T-helper 2 cell treated with Interferon-gamma antibody and Interleukin-4, amounts not matched to agents 5 μg/mL and 100 μg/mL, for 36 hours (primary cell): ENCODE results near the gene RYK.
"Not testable (repeated sequence)": the region's sequence is repeated elsewhere in the genome, so short reads cannot be mapped to it uniquely, and the experiment has no call there.

Experiments used
- DNase-seq: peaks from one replicate; pipeline ENCODE4 v3.0.0; 2021; ENCODE audit warnings: low spot score
- H3K27ac Mint-ChIP-seq: one replicate; pipeline ENCODE4 v1.8.0; 2021; ENCODE audit warnings: mild to moderate bottlenecking, mixed read lengths
- H3K27me3 Mint-ChIP-seq: one replicate; pipeline ENCODE4 v1.8.0; 2021; ENCODE audit warnings: low read depth, mixed read lengths
- H3K36me3 Mint-ChIP-seq: one replicate; pipeline ENCODE4 v1.8.0; 2021; ENCODE audit warnings: low read depth, mixed read lengths
- H3K4me1 Mint-ChIP-seq: one replicate; pipeline ENCODE4 v1.8.0; 2021; ENCODE audit warnings: low read depth, mixed read lengths
- H3K4me3 Mint-ChIP-seq: one replicate; pipeline ENCODE4 v1.8.0; 2022; ENCODE audit warnings: mild to moderate bottlenecking, moderate library complexity, mixed read lengths
- H3K9me3 Mint-ChIP-seq: one replicate; pipeline ENCODE4 v1.8.0; 2021; ENCODE audit warnings: mixed read lengths

Gene RYK

DNA sequence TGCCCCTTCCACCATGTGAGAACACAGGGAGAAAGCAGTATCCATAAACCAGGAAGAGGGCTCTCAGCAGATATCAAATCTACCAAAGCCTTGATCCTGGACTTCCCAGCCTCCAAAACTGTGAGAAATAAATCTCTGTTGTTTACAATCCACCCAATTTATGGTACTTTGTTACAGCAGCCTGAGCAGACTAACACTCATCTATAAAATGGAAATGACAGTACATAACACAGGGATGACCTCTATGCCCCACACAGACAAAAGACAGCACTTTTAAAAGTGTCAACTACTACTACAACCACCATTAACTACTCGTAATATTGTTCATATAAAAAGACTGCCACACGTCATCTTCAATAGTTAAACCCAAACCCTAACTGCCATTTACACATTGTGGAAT, 5.7 kb downstream of the RYK start:
- H3K36me3 Mint-ChIP-seq, result peaks cover 2% of the 10 kb centered on the region
- H3K4me3 Mint-ChIP-seq, result no peak overlapping the region
- H3K27me3 Mint-ChIP-seq, result peaks cover 33% of the 10 kb centered on the region
- no peaks in the 10 kb centered on the region for H3K9me3 Mint-ChIP-seq
- no peak overlapping the region for H3K27ac Mint-ChIP-seq
- DNase-seq, result no peak
- H3K4me1 Mint-ChIP-seq, result peaks cover 12% of the 10 kb centered on the region

- Mint-ChIP-seq H3K9me3 (no peaks in the 10 kb centered on the region), H3K4me3 (no peak overlapping the region), H3K4me1 (peaks cover 11% of the 10 kb centered on the region), H3K27me3 (peaks cover 23% of the 10 kb centered on the region), H3K27ac (no peak overlapping the region), H3K36me3 (peaks cover 1% of the 10 kb centered on the region)
- no peak for DNase-seq
Observed at GRCh38 chr3:134242649-134243617, 7.7 kb downstream of the RYK start.

- no peaks in the 10 kb centered on the region for H3K9me3 Mint-ChIP-seq
- DNase-seq, result no peak
- peaks cover 1% of the 10 kb centered on the region for H3K36me3 Mint-ChIP-seq
- no peak overlapping the region for H3K4me3 Mint-ChIP-seq
- peaks cover 25% of the 10 kb centered on the region for H3K4me1 Mint-ChIP-seq
- H3K27me3 Mint-ChIP-seq, result peaks cover 16% of the 10 kb centered on the region
- H3K27ac Mint-ChIP-seq, result no peak overlapping the region
Observed at GRCh38 chr3:134239538-134239937, 11.1 kb downstream of the RYK start.

- no peaks in the 10 kb centered on the region for H3K9me3 Mint-ChIP-seq
- peaks cover 22% of the 10 kb centered on the region for H3K4me1 Mint-ChIP-seq
- H3K36me3 Mint-ChIP-seq, result no peaks in the 10 kb centered on the region
- no peak overlapping the region for H3K4me3 Mint-ChIP-seq
- peaks cover 11% of the 10 kb centered on the region for H3K27me3 Mint-ChIP-seq
- no peak for DNase-seq
- no peak overlapping the region for H3K27ac Mint-ChIP-seq
Observed at GRCh38 chr3:134237454-134238145, 13.1 kb downstream of the RYK start.

- Mint-ChIP-seq H3K4me1 (peaks cover 29% of the 10 kb centered on the region), H3K9me3 (no peaks in the 10 kb centered on the region), H3K27ac (no peak overlapping the region), H3K4me3 (no peak overlapping the region), H3K27me3 (peaks cover 11% of the 10 kb centered on the region), H3K36me3 (no peaks in the 10 kb centered on the region)
- DNase-seq, result no peak
Observed at GRCh38 chr3:134236505-134237170, 14.0 kb downstream of the RYK start.

DNA sequence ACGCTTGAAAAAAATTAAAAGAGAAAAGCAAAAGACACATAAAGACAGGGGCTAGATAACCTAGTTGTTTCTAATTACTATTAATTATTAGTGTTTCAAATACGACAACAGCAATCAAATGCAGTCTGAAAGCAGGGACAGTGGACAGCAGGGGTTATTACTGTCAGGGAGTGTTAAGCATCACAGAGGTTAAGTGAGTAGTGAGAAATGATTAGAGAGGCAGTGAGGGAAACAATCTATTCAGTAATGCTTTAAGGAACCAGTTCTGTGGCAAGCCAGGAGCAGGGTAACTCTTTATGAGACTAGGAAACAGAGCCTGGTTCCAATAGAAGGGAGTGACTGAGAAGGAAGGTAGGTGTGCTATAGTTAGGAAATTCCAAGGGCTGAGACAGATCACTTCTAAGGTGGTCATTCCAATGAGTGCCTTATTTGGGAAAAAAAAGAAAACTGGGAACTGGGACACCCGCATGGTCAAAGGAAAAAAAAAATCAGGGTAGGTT, 15.0 kb downstream of the RYK start:
- Mint-ChIP-seq H3K4me3 (no peak overlapping the region), H3K27ac (no peak overlapping the region), H3K36me3 (no peaks in the 10 kb centered on the region), H3K4me1 (peaks cover 31% of the 10 kb centered on the region), H3K27me3 (peaks cover 11% of the 10 kb centered on the region), H3K9me3 (no peaks in the 10 kb centered on the region)
- DNase-seq, result no peak

DNA sequence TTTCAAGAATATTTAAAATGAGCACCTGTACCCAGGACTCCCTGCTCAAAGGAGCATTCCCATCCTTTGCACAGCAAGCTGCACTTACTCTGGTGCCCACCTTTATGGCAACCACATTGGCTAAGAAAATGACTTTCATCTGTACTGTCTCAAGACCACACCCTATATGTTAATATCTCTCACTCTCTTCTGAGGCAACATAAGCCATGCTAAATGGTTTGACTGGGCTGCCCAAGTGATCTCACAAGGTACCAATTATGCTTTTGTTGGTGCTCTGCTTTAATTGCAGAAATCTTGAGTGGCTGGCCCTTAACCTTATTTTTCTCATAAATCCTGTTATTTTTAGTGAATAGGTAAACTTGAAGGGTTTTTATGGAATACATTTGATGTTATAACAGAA, 17.7 kb downstream of the RYK start:
- H3K4me1 Mint-ChIP-seq, result peaks cover 22% of the 10 kb centered on the region
- DNase-seq, result no peak
- H3K27me3 Mint-ChIP-seq, result peaks cover 6% of the 10 kb centered on the region
- no peak overlapping the region for H3K4me3 Mint-ChIP-seq
- H3K9me3 Mint-ChIP-seq, result no peaks in the 10 kb centered on the region
- no peak overlapping the region for H3K27ac Mint-ChIP-seq
- H3K36me3 Mint-ChIP-seq, result no peaks in the 10 kb centered on the region

DNA sequence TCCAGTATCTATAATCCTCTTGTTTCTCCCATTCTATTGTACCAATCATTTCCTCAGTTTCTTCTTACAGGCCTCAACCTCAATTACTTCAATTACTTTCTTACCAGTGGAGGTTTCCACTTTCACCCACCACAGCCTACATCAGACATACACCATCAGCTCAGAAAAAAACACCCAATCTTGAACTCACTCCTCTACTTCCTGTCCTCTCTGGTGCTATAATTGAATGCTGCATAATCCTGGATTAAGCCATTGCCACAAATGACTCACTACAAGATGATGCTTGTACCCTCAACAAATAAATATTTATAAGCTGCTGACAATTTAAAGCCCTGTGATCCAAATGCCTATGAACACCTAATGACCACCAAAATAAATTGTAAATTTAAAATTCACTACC, 18.5 kb downstream of the RYK start:
- Mint-ChIP-seq H3K27me3 (peaks cover 6% of the 10 kb centered on the region), H3K9me3 (no peaks in the 10 kb centered on the region), H3K4me1 (peaks cover 20% of the 10 kb centered on the region), H3K4me3 (no peak overlapping the region), H3K27ac (no peak overlapping the region), H3K36me3 (no peaks in the 10 kb centered on the region)
- no peak for DNase-seq

DNA sequence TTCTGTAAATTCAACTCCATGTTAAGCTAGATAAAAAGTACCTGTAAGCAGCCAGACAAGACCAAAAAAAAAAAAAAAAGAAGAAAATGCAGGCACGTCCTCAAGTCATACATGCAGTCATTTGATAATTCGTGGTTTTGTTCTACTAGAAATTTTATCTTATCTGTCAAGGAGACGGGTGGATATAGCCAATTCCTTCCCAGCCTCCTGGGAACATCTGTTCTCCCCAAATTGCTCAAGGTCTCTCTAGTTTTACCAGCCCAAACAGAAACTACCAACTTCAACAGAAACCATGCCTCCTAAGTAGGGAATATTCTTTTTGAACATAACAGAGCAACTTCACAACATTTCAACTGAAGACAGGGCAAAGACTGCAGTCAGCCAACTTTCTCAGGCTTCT, 19.5 kb downstream of the RYK start:
- H3K4me1 Mint-ChIP-seq, result peaks cover 15% of the 10 kb centered on the region
- no peak overlapping the region for H3K4me3 Mint-ChIP-seq
- peaks cover 9% of the 10 kb centered on the region for H3K27me3 Mint-ChIP-seq
- H3K9me3 Mint-ChIP-seq, result no peaks in the 10 kb centered on the region
- H3K27ac Mint-ChIP-seq, result no peak overlapping the region
- DNase-seq, result no peak
- H3K36me3 Mint-ChIP-seq, result no peaks in the 10 kb centered on the region

DNA sequence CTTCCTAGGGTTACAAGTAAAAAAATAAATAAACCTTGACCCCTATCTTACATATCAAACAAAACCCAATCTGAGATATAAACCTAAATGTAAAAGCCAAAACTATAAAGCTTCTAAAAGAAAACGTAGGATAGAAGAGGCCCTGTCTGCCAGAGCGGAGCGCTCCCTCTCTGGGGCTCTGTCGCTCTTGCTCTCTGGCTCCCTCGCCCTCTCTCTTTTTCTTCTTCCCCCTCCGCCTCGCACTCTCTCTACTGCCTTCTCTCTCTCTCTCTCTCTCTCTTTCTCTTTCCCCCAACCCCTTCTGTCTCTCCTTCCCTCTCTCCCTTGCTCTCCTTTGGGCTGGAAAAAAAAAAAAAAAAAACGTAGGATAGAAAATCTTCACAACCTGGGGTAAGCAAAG, 21.6 kb downstream of the RYK start:
- no peak overlapping the region for H3K27ac Mint-ChIP-seq
- no peaks in the 10 kb centered on the region for H3K36me3 Mint-ChIP-seq
- no peak overlapping the region for H3K4me3 Mint-ChIP-seq
- no peak for DNase-seq
- peaks cover 8% of the 10 kb centered on the region for H3K4me1 Mint-ChIP-seq
- no peaks in the 10 kb centered on the region for H3K9me3 Mint-ChIP-seq
- peaks cover 5% of the 10 kb centered on the region for H3K27me3 Mint-ChIP-seq

DNA sequence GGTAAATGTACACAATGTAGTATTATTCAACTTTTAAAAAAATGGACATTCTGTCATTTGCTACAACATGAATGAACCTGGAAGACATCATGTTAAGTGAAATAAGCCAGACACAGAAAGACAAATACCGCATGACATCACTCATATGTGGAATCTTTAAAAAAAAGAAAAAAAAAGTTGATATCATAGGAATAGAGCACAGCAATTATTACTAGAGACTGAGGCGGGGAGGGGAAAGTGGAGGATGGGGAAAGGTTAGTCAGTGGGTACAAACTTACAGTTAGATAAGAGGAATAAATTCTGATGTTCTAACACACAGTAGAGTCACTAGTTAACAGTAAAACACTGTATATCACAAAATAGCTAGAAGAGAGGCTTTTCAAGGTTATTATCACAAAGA, 22.2 kb downstream of the RYK start:
- H3K4me1 Mint-ChIP-seq, result peaks cover 8% of the 10 kb centered on the region
- H3K4me3 Mint-ChIP-seq, result no peak overlapping the region
- no peaks in the 10 kb centered on the region for H3K9me3 Mint-ChIP-seq
- DNase-seq, result no peak
- H3K27me3 Mint-ChIP-seq, result peaks cover 5% of the 10 kb centered on the region
- H3K36me3 Mint-ChIP-seq, result no peaks in the 10 kb centered on the region
- H3K27ac Mint-ChIP-seq, result no peak overlapping the region

DNA sequence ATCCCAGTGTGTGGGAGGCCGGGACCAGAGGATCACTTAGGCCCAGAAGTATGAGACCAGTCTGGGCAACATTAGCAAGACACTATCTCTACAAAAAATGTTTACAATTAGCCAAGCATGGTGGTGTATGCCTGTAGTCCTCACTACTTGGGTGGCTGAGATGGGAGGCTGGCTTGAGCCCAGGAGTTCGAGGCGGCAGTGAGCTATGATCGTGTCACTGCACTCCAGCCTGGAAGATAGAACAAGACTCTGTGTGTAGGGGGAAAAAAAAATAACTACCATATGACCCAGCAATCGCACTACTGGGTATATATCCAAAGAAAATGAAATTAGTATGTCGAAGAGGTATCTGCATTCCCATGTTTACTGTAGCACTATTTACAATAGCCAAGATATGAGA, 22.6 kb downstream of the RYK start:
- Mint-ChIP-seq H3K9me3 (no peaks in the 10 kb centered on the region), H3K27ac (no peak overlapping the region), H3K4me1 (peaks cover 8% of the 10 kb centered on the region), H3K4me3 (no peak overlapping the region), H3K27me3 (peaks cover 5% of the 10 kb centered on the region), H3K36me3 (no peaks in the 10 kb centered on the region)
- DNase-seq, result no peak

GRCh38 chr3:134224796-134225156, 25.9 kb downstream of the RYK start:
- not testable (repeated sequence) for H3K9me3 Mint-ChIP-seq, H3K27me3 Mint-ChIP-seq, H3K4me1 Mint-ChIP-seq, DNase-seq, H3K36me3 Mint-ChIP-seq, H3K4me3 Mint-ChIP-seq, H3K27ac Mint-ChIP-seq

GRCh38 chr3:134222835-134223234, 27.8 kb downstream of the RYK start:
- H3K9me3 Mint-ChIP-seq, result no peaks in the 10 kb centered on the region
- H3K27me3 Mint-ChIP-seq, result peaks cover 5% of the 10 kb centered on the region
- H3K36me3 Mint-ChIP-seq, result no peaks in the 10 kb centered on the region
- no peaks in the 10 kb centered on the region for H3K4me1 Mint-ChIP-seq
- DNase-seq, result no peak
- no peak overlapping the region for H3K27ac Mint-ChIP-seq
- H3K4me3 Mint-ChIP-seq, result no peak overlapping the region
